IPS-20b (cell line): ENCODE data around the gene EXOSC2.

Experiments used
- H3K27ac ChIP-seq: one replicate; pipeline ENCODE4 v1.5.1; 2013; ENCODE audit warnings: low read length
- H3K27me3 ChIP-seq: 2 replicates; pipeline ENCODE4 v1.6.1; 2013; ENCODE audit warnings: mild to moderate bottlenecking, low read length, inconsistent platforms; ENCODE audit not compliant: insufficient read depth
- H3K36me3 ChIP-seq: 2 replicates; pipeline ENCODE4 v1.6.1; 2013; ENCODE audit warnings: low read depth, mild to moderate bottlenecking, inconsistent platforms, low read length, moderate library complexity; ENCODE audit not compliant: insufficient read depth
- H3K4me1 ChIP-seq: 2 replicates; pipeline ENCODE4 v1.6.1; 2013; ENCODE audit warnings: mild to moderate bottlenecking, control low read depth, inconsistent platforms, low read length, moderate library complexity; ENCODE audit not compliant: insufficient read depth
- H3K4me3 ChIP-seq: 2 replicates; pipeline ENCODE4 v1.5.1; 2013; ENCODE audit warnings: mild to moderate bottlenecking, low read length, inconsistent platforms
- H3K9ac ChIP-seq: 2 replicates; pipeline ENCODE4 v1.6.1; 2013; ENCODE audit warnings: low read depth, mild to moderate bottlenecking, inconsistent platforms, low read length, moderate library complexity
- H3K9me3 ChIP-seq: 2 replicates; pipeline ENCODE4 v1.6.1; 2013; ENCODE audit warnings: mild to moderate bottlenecking, low read depth, low read length, inconsistent platforms; ENCODE audit not compliant: insufficient read depth

The EXOSC2 gene

GRCh38 chr9:130745210-130745800 lies 51.7 kb downstream of the EXOSC2 start:
- no peak overlapping the region for H3K27ac ChIP-seq

GRCh38 chr9:130745829-130746228 lies 52.2 kb downstream of the EXOSC2 start:
- peaks cover 8% of the 10 kb centered on the region; the same call in 1 of the 2 replicates for H3K4me1 ChIP-seq
- no peak overlapping the region for H3K9ac ChIP-seq
- H3K4me3 ChIP-seq = no peak overlapping the region
- H3K27ac ChIP-seq = no peak overlapping the region
- H3K27me3 ChIP-seq = no peaks in the 10 kb centered on the region
- H3K9me3 ChIP-seq = no peaks in the 10 kb centered on the region
- H3K36me3 ChIP-seq = no peaks in the 10 kb centered on the region

More at GRCh38 chr9:130745210-130745800, 51.7 kb downstream of the EXOSC2 start:
- Histone ChIP-seq H3K27me3 (no peaks in the 10 kb centered on the region), H3K4me3 (no peak overlapping the region), H3K36me3 (no peaks in the 10 kb centered on the region), H3K9ac (no peak overlapping the region), H3K4me1 (peaks cover 8% of the 10 kb centered on the region; the same call in 1 of the 2 replicates), H3K9me3 (no peaks in the 10 kb centered on the region)

- Histone ChIP-seq H3K9me3 (no peaks in the 10 kb centered on the region), H3K9ac (no peak overlapping the region), H3K4me1 (peaks cover 8% of the 10 kb centered on the region; the same call in 1 of the 2 replicates), H3K27me3 (no peaks in the 10 kb centered on the region), H3K36me3 (no peaks in the 10 kb centered on the region), H3K27ac (no peak overlapping the region), H3K4me3 (no peak overlapping the region)
These were observed 53.0 kb downstream of the EXOSC2 start for GRCh38 chr9:130746434-130747212.

GRCh38 chr9:130751631-130752355 lies 58.2 kb downstream of the EXOSC2 start:
- Histone ChIP-seq H3K9me3 (no peaks in the 10 kb centered on the region), H3K4me1 (peaks cover 17% of the 10 kb centered on the region), H3K27ac (no peak overlapping the region), H3K27me3 (no peaks in the 10 kb centered on the region), H3K36me3 (no peaks in the 10 kb centered on the region), H3K4me3 (no peak overlapping the region), H3K9ac (no peak overlapping the region)
